ENCODE data around the gene CPT1C. TPM values are rescaled to one million over a fixed set of nuclear protein-coding genes. Genes with fewer than 3 reads are reported as not detected.

Gene CPT1C
- total RNA-seq, 5 donors from 2014 or later (not counting 1 experiment from before 2014, with no cell fraction given), result 1.4 to 2.2 (median 1.5) TPM; not detected in 1

DNA sequence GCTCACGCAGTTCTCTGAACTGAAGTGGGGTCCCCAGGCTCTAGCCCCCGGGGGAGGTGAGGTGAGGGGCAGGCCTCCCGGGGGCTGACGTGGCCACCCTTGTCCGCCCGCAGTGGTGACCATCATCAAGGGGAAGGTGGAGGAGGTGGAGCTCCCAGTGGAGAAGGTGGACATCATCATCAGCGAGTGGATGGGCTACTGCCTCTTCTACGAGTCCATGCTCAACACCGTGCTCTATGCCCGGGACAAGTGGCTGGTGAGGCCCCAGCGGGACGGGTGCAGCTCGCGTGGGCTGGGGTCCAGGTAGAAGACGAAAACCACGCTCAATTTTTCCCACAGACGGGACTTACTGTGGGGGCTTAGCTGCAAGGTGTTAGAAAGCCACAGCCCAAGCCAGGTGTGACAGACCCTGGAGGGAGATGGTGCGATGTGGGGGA, 7.1 kb upstream of the CPT1C start:
- DNase-seq (no peak), ATAC-seq (replicated peaks in 1 of 4) (no peak)
- Mint-ChIP-seq H3K27ac (no peak overlapping the region), H3K4me1 (peaks cover 13 to 21% (median 20%) of the 10 kb centered on the region in 3 donors), H3K4me3 (no peak overlapping the region), H3K9me3 (no peaks in the 10 kb centered on the region), H3K27me3 (no peaks in the 10 kb centered on the region), H3K36me3 (peaks cover 35% of the 10 kb centered on the region)
- WGBS (ENCODE audit: insufficient coverage), result 83% methylated on average over 18 of the region's 18 CpGs
- Histone ChIP-seq H3K36me3 (ENCODE audit: control insufficient read depth in 2 of 2, extremely low read depth in 1 of 2, insufficient read depth in 1 of 2, low read length in 1 of 2) (peaks cover 11 to 62% of the 10 kb centered on the region in 2 donors), H3K9me3 (no peaks in the 10 kb centered on the region), H3K27ac (ENCODE audit: low read length) (no peak overlapping the region), H3K4me1 (ENCODE audit: control insufficient read depth in 1 of 2, extremely low read depth in 1 of 2, insufficient read depth in 2 of 2, low read length in 2 of 2) (peaks cover 4 to 34% of the 10 kb centered on the region in 2 experiments), H3K27me3 (replicated peaks in 1 of 2; ENCODE audit: control insufficient read depth in 2 of 2, extremely low read depth in 1 of 2, insufficient read depth in 2 of 2, low read length in 1 of 2) (peaks cover 0 to under 1% of the 10 kb centered on the region in 2 experiments), H3K4me3 (ENCODE audit: control insufficient read depth in 1 of 2, extremely low read depth in 1 of 2, low read length in 1 of 2) (no peak overlapping the region)
- ChIA-PET CTCF (interaction anchor here in 1 of 2 donors (0.6 to 0.8 kb wide), 2 partner anchors 44 to 115 kb away, joined by 3 read pairs; partner anchors contain the start of gene RRAS), POLR2A (no interaction called here)

- POLR2A ChIA-PET, result no interaction called here
- H3K4me1 ChIP-seq (ENCODE audit: control insufficient read depth in 1 of 2, extremely low read depth in 1 of 2, insufficient read depth in 2 of 2, low read length in 2 of 2), result peaks cover 4 to 31% of the 10 kb centered on the region in 2 experiments
- Mint-ChIP-seq H3K9me3 (no peaks in the 10 kb centered on the region), H3K36me3 (peaks cover 35% of the 10 kb centered on the region), H3K4me1 (peaks cover 13 to 22% (median 18%) of the 10 kb centered on the region in 3 donors), H3K27ac (no peak overlapping the region), H3K27me3 (no peaks in the 10 kb centered on the region), H3K4me3 (no peak overlapping the region)
- CTCF ChIA-PET, result interaction anchor here in 1 of 2 donors (0.6 to 0.8 kb wide), 2 partner anchors 44 to 116 kb away, joined by 3 read pairs; partner anchors contain the start of gene RRAS
- DNase-seq, result peak in 2 of 35 experiments; percentile 8 to 42
- H3K36me3 ChIP-seq (ENCODE audit: control insufficient read depth in 2 of 2, extremely low read depth in 1 of 2, insufficient read depth in 1 of 2, low read length in 1 of 2), result peaks cover 11 to 62% of the 10 kb centered on the region in 2 donors
- no peak overlapping the region for H3K27ac ChIP-seq (ENCODE audit: low read length)
- no peak for ATAC-seq (replicated peaks in 1 of 4)
- no peaks in the 10 kb centered on the region for H3K9me3 ChIP-seq
- 87% methylated on average over 28 of the region's 35 CpGs for WGBS (ENCODE audit: insufficient coverage)
- H3K4me3 ChIP-seq (ENCODE audit: control insufficient read depth in 1 of 2, extremely low read depth in 1 of 2, low read length in 1 of 2), result no peak overlapping the region
- peaks cover 0 to 7% of the 10 kb centered on the region in 2 experiments for H3K27me3 ChIP-seq (replicated peaks in 1 of 2; ENCODE audit: control insufficient read depth in 2 of 2, extremely low read depth in 1 of 2, insufficient read depth in 2 of 2, low read length in 1 of 2)
Observed at GRCh38 chr19:49684251-49684982, 6.5 kb upstream of the CPT1C start.

- no peaks in the 10 kb centered on the region for H3K9me3 ChIP-seq
- 94% methylated on average over 12 of the region's 13 CpGs for WGBS (ENCODE audit: insufficient coverage)
- Mint-ChIP-seq H3K36me3 (peaks cover 35% of the 10 kb centered on the region), H3K27me3 (peaks cover 0 to 3% of the 10 kb centered on the region in 2 donors), H3K9me3 (no peaks in the 10 kb centered on the region), H3K27ac (no peak overlapping the region), H3K4me3 (no peak overlapping the region), H3K4me1 (peaks cover 12 to 20% (median 18%) of the 10 kb centered on the region in 3 donors)
- no peak for DNase-seq
- POLR2A ChIA-PET, result interaction anchor here in 1 of 2 donors (0.7 kb wide), 2 partner anchors 11 to 13 kb away, joined by 3 read pairs; no protein-coding TSS in a partner anchor
- peaks cover 0 to 13% of the 10 kb centered on the region in 2 experiments for H3K27me3 ChIP-seq (replicated peaks in 1 of 2; ENCODE audit: control insufficient read depth in 2 of 2, extremely low read depth in 1 of 2, insufficient read depth in 2 of 2, low read length in 1 of 2)
- peaks cover 4 to 31% of the 10 kb centered on the region in 2 experiments for H3K4me1 ChIP-seq (ENCODE audit: control insufficient read depth in 1 of 2, extremely low read depth in 1 of 2, insufficient read depth in 2 of 2, low read length in 2 of 2)
- no peak for ATAC-seq (replicated peaks in 1 of 4)
- no peak overlapping the region for H3K4me3 ChIP-seq (ENCODE audit: control insufficient read depth in 1 of 2, extremely low read depth in 1 of 2, low read length in 1 of 2)
- CTCF ChIA-PET, result interaction anchor here in 1 of 2 donors (1.1 kb wide), 1 partner anchor 82 kb away, joined by 4 read pairs; the partner anchor contains the start of gene AP2A1
- H3K27ac ChIP-seq (ENCODE audit: low read length), result no peak overlapping the region
- peaks cover 11 to 62% of the 10 kb centered on the region in 2 donors for H3K36me3 ChIP-seq (ENCODE audit: control insufficient read depth in 2 of 2, extremely low read depth in 1 of 2, insufficient read depth in 1 of 2, low read length in 1 of 2)
Observed at GRCh38 chr19:49684983-49685553, 5.8 kb upstream of the CPT1C start.

DNA sequence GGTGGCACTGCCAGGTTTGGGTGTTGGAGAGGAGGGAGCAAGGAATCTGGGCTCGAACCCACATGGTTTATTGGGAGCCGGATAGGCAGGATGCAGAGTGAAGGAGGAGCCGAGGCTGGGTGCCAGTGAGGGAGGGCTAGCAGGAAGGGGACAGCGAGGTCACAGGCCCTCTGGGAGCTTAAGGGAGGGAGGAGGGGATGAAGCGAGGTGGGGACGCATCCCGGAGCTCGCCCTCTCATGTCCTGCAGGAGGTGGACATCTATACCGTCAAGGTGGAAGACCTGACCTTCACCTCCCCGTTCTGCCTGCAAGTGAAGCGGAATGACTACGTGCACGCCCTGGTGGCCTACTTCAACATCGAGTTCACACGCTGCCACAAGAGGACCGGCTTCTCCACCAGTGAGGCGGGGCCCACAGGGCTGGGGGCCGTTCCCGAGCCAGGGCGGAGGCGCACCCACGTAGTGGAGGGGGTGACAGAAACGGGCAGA, 5.0 kb upstream of the CPT1C start:
- no peak overlapping the region for H3K27ac Mint-ChIP-seq
- WGBS (ENCODE audit: insufficient coverage), result 91% methylated on average over 23 of the region's 23 CpGs
- Histone ChIP-seq H3K27ac (ENCODE audit: low read length) (no peak overlapping the region), H3K4me3 (ENCODE audit: control insufficient read depth in 1 of 2, extremely low read depth in 1 of 2, low read length in 1 of 2) (no peak overlapping the region), H3K27me3 (replicated peaks in 1 of 2; ENCODE audit: control insufficient read depth in 2 of 2, extremely low read depth in 1 of 2, insufficient read depth in 2 of 2, low read length in 1 of 2) (peaks cover 2 to 21% of the 10 kb centered on the region in 2 experiments), H3K9me3 (no peaks in the 10 kb centered on the region), H3K4me1 (ENCODE audit: control insufficient read depth in 1 of 2, extremely low read depth in 1 of 2, insufficient read depth in 2 of 2, low read length in 2 of 2) (peaks cover 0 to 31% of the 10 kb centered on the region in 2 experiments), H3K36me3 (ENCODE audit: control insufficient read depth in 2 of 2, extremely low read depth in 1 of 2, insufficient read depth in 1 of 2, low read length in 1 of 2) (peaks cover 11 to 62% of the 10 kb centered on the region in 2 donors)
- H3K27me3 Mint-ChIP-seq, result peaks cover 7 to 11% of the 10 kb centered on the region in 2 donors
- H3K9me3 Mint-ChIP-seq, result no peaks in the 10 kb centered on the region
- POLR2A ChIA-PET, result interaction anchor here in 1 of 2 donors (0.7 kb wide), 2 partner anchors 11 to 12 kb away, joined by 3 read pairs; no protein-coding TSS in a partner anchor
- peaks cover 32% of the 10 kb centered on the region for H3K36me3 Mint-ChIP-seq
- CTCF ChIA-PET, result interaction anchor here (0.6 to 1.1 kb wide), 2 partner anchors 37 to 81 kb away, joined by 4 to 5 read pairs; partner anchors contain the start of gene AP2A1 (in 1 of the 2)
- ATAC-seq (replicated peaks in 1 of 4), result no peak
- peaks cover 13 to 23% (median 18%) of the 10 kb centered on the region in 3 donors for H3K4me1 Mint-ChIP-seq
- DNase-seq, result no peak
- H3K4me3 Mint-ChIP-seq, result no peak overlapping the region

DNA sequence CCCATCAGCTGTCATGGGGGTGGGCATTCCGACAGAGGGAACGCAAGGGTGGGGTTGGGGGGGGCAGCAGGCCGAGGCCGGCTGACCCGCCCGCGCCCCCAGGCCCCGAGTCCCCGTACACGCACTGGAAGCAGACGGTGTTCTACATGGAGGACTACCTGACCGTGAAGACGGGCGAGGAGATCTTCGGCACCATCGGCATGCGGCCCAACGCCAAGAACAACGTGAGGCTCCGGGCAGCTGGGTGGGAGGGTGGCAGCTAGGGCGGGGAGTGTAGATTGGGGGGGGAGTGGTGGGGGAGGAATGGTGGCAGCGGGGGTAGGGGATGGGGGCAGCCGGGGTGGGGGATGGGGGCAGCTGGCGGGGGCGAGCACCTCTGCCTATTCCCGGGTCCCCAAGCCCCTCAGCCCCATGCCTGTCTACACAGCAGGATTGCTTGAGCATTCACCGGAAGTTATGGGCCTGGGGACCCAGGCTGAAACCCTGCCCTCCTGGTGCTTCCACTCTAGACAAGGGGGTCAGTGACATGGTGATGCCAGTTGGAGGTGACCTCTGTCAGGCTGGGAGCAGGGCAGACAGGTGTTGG, 4.3 kb upstream of the CPT1C start:
- H3K4me1 Mint-ChIP-seq, result peaks cover 18 to 26% (median 23%) of the 10 kb centered on the region in 3 donors
- peaks cover 12 to 13% of the 10 kb centered on the region in 2 donors for H3K27me3 Mint-ChIP-seq
- no peak overlapping the region for H3K27ac Mint-ChIP-seq
- POLR2A ChIA-PET, result no interaction called here
- H3K9me3 ChIP-seq, result no peaks in the 10 kb centered on the region
- CTCF ChIA-PET, result interaction anchor here in 1 of 2 donors (0.6 kb wide), 2 partner anchors 38 to 505 kb away, joined by 4 to 5 read pairs; no protein-coding TSS in a partner anchor
- H3K36me3 ChIP-seq (ENCODE audit: control insufficient read depth in 2 of 2, extremely low read depth in 1 of 2, insufficient read depth in 1 of 2, low read length in 1 of 2), result peaks cover 11 to 55% of the 10 kb centered on the region in 2 donors
- no peak overlapping the region for H3K4me3 ChIP-seq (ENCODE audit: control insufficient read depth in 1 of 2, extremely low read depth in 1 of 2, low read length in 1 of 2)
- peaks cover 4 to 35% of the 10 kb centered on the region in 2 experiments for H3K4me1 ChIP-seq (ENCODE audit: control insufficient read depth in 1 of 2, extremely low read depth in 1 of 2, insufficient read depth in 2 of 2, low read length in 2 of 2)
- H3K36me3 Mint-ChIP-seq, result peaks cover 30% of the 10 kb centered on the region
- ATAC-seq (replicated peaks in 1 of 4) (no peak), DNase-seq (no peak)
- H3K4me3 Mint-ChIP-seq, result no peak overlapping the region
- H3K9me3 Mint-ChIP-seq, result no peaks in the 10 kb centered on the region
- peaks cover 5 to 28% of the 10 kb centered on the region in 2 experiments for H3K27me3 ChIP-seq (replicated peaks in 1 of 2; ENCODE audit: control insufficient read depth in 2 of 2, extremely low read depth in 1 of 2, insufficient read depth in 2 of 2, low read length in 1 of 2)
- 96% methylated on average over 15 of the region's 27 CpGs for WGBS (ENCODE audit: insufficient coverage)
- no peak overlapping the region for H3K27ac ChIP-seq (ENCODE audit: low read length)

Data from T-cell (primary cell).